Right lobe of liver (tissue), 6 donors: ENCODE results near the gene LPO. TPM values are rescaled to one million over a fixed set of nuclear protein-coding genes. Genes with fewer than 3 reads are reported as not detected.

Experiments
- ATAC-seq, 4 donors: fragments of 200-7000 bp; cut with Tn5 transposase; one replicate each; pipeline ENCODE4 v1.9.1; 2020; ENCODE audit warnings: mild to moderate bottlenecking in 4 of 4, moderate library complexity in 4 of 4
- DNase-seq, 3 donors: peaks; one replicate each; pipeline ENCODE4 v3.0.0-alpha.2; 2020
- H3K27ac ChIP-seq, 3 donors: fragments of 200-600 bp; one replicate each; pipeline ENCODE4 v1.8.0; 2022
- H3K27me3 ChIP-seq, 2 donors: fragments of 200-600 bp; one replicate each; pipeline ENCODE4 v1.8.0; 2022
- H3K36me3 ChIP-seq, 4 donors: fragments of 200-600 bp; sonication (generic) in 1 of 4; one replicate each; pipeline versions ENCODE4 v1.5.1 to v1.8.0; 2017 to 2022; ENCODE audit warnings: control low read depth in 1 of 4
- H3K4me1 ChIP-seq, 4 donors: fragments of 200-600 bp; sonication (generic) in 1 of 4; one replicate each; pipeline versions ENCODE4 v1.5.1 to v1.8.0; 2017 to 2022; ENCODE audit warnings: control low read depth in 1 of 4
- H3K4me3 ChIP-seq, 3 donors: fragments of 200-600 bp; one replicate each; pipeline ENCODE4 v1.8.0; 2022
- H3K9me3 ChIP-seq, 4 donors: fragments of 200-600 bp; sonication (generic) in 1 of 4; one replicate each; pipeline versions ENCODE4 v1.5.1 to v1.8.0; 2017 to 2022; ENCODE audit warnings: control low read depth in 1 of 4
- POLR2A ChIP-seq: fragments of 450-650 bp; IDR thresholded peaks from one replicate; pipeline ENCODE4 v1.6.1; 2017; ENCODE audit warnings: antibody characterized with exemption, mild to moderate bottlenecking
- WGBS: methylation state at CpG from one replicate; pipeline ENCODE4 v1.1.6; 2018; ENCODE audit warnings: low coverage, low lambda C conversion rate; ENCODE audit not compliant: insufficient coverage; ENCODE audit errors: missing lambda C conversion rate; 5-methylcytosine and 5-hydroxymethylcytosine counted together
- intact Hi-C, 2 donors: fragments of 100-400 bp; cut with DNase I; formaldehyde crosslinking; loops; one replicate each; pipeline versions ENCODE4 v1.11.2 to v1.14.1; 2022
- total RNA-seq, 6 experiments: library from RNA; depleted of rRNA in 2 of 6; stranded (reverse); fragments of >200 nt in 2 of 6; fragmentation: NEBNext Ultra II Directional in 3 of 6; extraction: Animal tissue kit (Norgen Biotek cat#: 25700) in 3 of 6; gene quantifications; one replicate each; pipeline versions ENCODE4 v1.1.0 to v1.2.4, GENCODE V29; 2016 to 2023
- TF ChIP-seq, protein P1 (sequence below), 4 donors: fragments of 200-600 bp in 3 of 4; fragments of 450-650 bp in 1 of 4; IDR thresholded peaks; one replicate each; pipeline versions ENCODE4 v1.5.1 to v1.8.0; 2016 to 2022; ENCODE audit warnings: antibody characterized with exemption in 4 of 4, mild to moderate bottlenecking in 2 of 4
- donor health status: DM: no; HTN: yes; CAD: no.
- donor health status: DM: no; HTN: no; CAD: no.
- donor health status: DM: no; HTN: no; CAD: no.
- donor health status: DM: no; HTN: yes; CAD: no.
- donor health status: DM: no; HTN: yes; CAD: no.

Gene LPO
- total RNA-seq, 6 experiments from 2014 or later = not detected

DNA sequence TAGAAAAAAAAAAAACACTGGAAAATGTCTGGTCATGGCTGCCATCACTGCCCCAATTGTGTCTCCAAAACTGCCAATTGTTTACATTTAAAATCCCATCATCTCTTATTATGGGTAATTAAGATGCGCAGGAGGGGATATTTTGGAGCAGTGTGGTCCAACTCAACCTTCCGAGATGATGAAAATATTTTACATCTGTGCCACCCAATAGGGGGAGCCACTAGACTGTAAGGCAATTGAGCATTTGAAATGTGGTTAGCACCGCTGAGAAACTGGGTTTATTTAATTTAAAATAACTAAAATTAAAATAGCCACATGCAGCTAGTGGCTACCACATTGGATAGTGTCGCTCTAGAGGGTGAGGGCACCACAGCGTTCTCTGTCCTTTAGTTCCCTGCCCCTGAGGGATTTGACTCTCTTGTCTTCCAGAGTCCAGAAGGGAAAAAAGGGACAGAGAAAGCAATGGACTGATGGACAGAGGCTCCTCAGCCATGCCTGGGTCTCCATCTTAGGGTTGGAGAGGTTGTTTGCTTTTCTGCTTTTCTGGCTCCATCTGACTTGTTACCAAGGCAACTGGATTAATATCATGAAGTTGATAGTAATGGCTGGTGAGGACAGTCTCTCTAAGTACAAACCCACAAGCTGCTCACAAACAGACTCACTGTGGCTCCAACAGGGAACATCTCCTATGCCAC lies 38.9 kb downstream of the LPO start:
- H3K36me3 ChIP-seq = no peaks in the 10 kb centered on the region
- peaks cover 0 to 10% (median 0%) of the 10 kb centered on the region in 4 donors for H3K4me1 ChIP-seq
- 58% methylated on average over 5 of the region's 5 CpGs for WGBS
- ATAC-seq (no peak), DNase-seq (no peak)
- no peak overlapping the region for H3K27ac ChIP-seq
- no peaks in the 10 kb centered on the region for H3K27me3 ChIP-seq
- no peaks in the 10 kb centered on the region for H3K9me3 ChIP-seq
- intact Hi-C loops = no loop called here
- TF ChIP-seq, protein P1, sequence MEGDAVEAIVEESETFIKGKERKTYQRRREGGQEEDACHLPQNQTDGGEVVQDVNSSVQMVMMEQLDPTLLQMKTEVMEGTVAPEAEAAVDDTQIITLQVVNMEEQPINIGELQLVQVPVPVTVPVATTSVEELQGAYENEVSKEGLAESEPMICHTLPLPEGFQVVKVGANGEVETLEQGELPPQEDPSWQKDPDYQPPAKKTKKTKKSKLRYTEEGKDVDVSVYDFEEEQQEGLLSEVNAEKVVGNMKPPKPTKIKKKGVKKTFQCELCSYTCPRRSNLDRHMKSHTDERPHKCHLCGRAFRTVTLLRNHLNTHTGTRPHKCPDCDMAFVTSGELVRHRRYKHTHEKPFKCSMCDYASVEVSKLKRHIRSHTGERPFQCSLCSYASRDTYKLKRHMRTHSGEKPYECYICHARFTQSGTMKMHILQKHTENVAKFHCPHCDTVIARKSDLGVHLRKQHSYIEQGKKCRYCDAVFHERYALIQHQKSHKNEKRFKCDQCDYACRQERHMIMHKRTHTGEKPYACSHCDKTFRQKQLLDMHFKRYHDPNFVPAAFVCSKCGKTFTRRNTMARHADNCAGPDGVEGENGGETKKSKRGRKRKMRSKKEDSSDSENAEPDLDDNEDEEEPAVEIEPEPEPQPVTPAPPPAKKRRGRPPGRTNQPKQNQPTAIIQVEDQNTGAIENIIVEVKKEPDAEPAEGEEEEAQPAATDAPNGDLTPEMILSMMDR (IDR thresholded peaks at IDR 0.05) = peak; percentile 22 to 47 (median 29)
- TF ChIP-seq POLR2A = no peak
- H3K4me3 ChIP-seq = no peak overlapping the region

DNA sequence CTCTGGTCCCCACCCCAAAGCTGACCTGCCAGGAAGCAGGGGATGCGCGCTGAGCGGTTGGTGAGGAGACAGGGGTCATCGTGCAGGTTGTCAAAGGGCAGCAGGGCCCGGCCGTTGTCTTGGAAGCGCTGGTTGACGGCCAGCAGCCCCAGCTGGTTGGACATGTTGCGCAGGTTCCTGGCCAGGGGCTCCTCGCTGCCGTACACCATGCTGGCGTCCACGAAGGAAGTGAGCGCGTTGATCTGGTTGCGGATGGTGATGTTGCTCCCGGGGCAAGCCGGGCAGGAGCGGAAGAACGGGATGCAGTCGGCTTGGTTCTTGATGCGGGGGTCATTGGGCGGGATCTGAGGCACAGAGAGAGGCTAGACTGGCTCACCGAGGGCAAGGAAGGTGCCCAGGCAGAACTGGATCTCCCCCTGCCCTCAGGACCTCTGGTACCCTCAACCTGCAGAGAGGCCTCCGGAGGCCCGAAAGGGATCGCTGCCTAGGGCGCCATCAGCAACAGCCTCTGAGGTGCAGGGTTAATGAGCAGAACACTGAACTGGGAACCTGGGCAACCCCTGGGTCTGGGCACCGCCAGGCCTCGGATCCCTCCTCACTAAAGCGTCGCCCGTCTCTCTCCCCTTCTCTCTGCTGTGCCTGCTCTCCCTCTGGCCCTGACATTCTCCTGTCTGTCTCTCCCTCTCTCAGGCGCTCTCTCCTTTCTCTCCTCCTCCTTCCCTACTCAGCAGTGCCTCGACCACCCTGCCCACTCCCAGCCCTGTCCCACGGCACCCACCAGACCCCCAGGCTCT lies 39.6 kb downstream of the LPO start:
- 44% methylated on average over 3 of the region's 36 CpGs for WGBS
- no peaks in the 10 kb centered on the region for H3K27me3 ChIP-seq
- no peak for TF ChIP-seq POLR2A
- TF ChIP-seq, protein P1 (IDR thresholded peaks at IDR 0.05) = no peak
- no peaks in the 10 kb centered on the region for H3K36me3 ChIP-seq
- H3K4me3 ChIP-seq = no peak overlapping the region
- ATAC-seq (no peak), DNase-seq (no peak)
- no peak overlapping the region for H3K27ac ChIP-seq
- intact Hi-C loops = no loop called here
- no peaks in the 10 kb centered on the region for H3K9me3 ChIP-seq
- H3K4me1 ChIP-seq = peaks cover 0 to 10% (median 0%) of the 10 kb centered on the region in 4 donors

DNA sequence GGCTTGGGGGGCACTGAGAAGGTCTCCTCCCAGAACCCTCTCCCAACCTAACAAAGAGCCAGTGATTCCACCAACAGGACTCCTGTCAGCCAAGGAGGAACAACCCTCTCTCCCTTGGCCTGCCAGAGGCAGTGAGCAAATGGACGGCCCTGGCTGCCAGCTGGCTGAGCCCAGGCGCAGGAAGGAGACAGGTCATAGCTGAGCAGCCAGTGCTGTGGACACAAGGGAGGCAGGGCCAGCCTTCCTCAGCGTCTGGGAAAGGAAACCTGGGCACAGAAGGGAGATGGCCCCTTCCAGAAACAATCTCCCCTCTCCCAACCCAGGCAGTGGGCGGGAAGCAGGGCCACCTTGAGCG lies 40.3 kb downstream of the LPO start:
- no peak for TF ChIP-seq POLR2A
- TF ChIP-seq, protein P1 (IDR thresholded peaks at IDR 0.05) = no peak
- intact Hi-C loops = no loop called here
- no peak for DNase-seq
- Histone ChIP-seq H3K4me1 (peaks cover 0 to 10% (median 0%) of the 10 kb centered on the region in 4 donors), H3K27me3 (no peaks in the 10 kb centered on the region), H3K4me3 (peak overlapping the region in 1 of 3 donors; percentile 32), H3K27ac (no peak overlapping the region), H3K36me3 (no peaks in the 10 kb centered on the region), H3K9me3 (no peaks in the 10 kb centered on the region)
- ATAC-seq = peak; percentile 34 to 75 (median 57)
- 23% methylated on average over 3 of the region's 5 CpGs for WGBS

DNA sequence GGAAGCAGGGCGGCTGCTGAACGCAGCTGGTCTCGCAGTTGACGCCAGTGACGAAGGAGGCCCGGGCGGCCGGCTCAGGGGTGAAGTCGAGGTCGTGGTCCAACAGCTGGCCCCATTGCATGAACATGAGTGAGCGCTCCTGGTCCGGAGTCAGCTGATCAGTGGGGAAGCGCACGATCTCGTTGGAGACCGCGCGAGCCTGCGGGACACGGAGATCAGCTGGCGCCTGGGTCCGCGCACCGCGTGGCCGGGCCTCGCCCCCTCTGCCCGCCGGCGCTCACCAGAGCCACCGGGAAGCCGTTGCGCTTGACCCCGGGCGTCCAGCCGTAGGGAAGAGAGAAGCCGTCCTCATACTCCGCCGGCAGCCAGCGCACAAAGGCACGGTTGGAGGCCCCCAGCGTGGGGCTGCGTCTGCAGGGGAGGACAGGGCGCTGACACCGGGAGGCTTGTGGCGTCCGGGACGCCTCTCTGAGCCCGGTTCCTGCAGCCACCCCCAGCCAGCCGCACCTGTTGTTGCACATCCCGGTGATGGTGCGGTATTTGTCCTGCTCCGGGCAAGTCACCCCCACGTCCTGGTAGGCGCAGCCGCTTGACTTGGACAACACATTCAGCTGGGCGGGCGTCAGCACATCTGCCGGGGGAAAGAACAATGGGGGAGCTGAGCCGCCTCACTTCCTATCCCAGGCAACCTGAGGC lies 40.8 kb downstream of the LPO start:
- Histone ChIP-seq H3K9me3 (no peaks in the 10 kb centered on the region), H3K4me3 (peak overlapping the region in 1 of 3 donors; percentile 32), H3K4me1 (peaks cover 0 to 10% (median 0%) of the 10 kb centered on the region in 4 donors), H3K36me3 (no peaks in the 10 kb centered on the region), H3K27ac (no peak overlapping the region), H3K27me3 (no peaks in the 10 kb centered on the region)
- ATAC-seq = peak; percentile 38 to 63 (median 59)
- DNase-seq = peak in 1 of 3 donors; percentile 31
- intact Hi-C loops = no loop called here
- TF ChIP-seq, protein P1 (IDR thresholded peaks at IDR 0.05) = no peak
- no peak for TF ChIP-seq POLR2A
- 4% methylated on average over 9 of the region's 60 CpGs for WGBS
